GM18505 (cell line): ENCODE data around the gene HTT.

Experiments
- ATAC-seq: cut with Tn5 transposase; IDR thresholded peaks from one replicate; pipeline ENCODE4 v1.9.1; 2021; ENCODE audit not compliant: unreplicated experiment
- POLR2A ChIP-seq: IDR thresholded peaks from 4 replicates; pipeline ENCODE4 v1.6.1; 2011; ENCODE audit warnings: borderline replicate concordance; ENCODE audit not compliant: insufficient read depth, insufficient read length; ENCODE audit errors: extremely low read depth

Gene HTT

GRCh38 chr4:3192188-3192587, 117.7 kb downstream of the HTT start:
- no peak for ATAC-seq
- no peak for TF ChIP-seq POLR2A

- no peak for TF ChIP-seq POLR2A
- no peak for ATAC-seq
These were observed 118.3 kb downstream of the HTT start for GRCh38 chr4:3192827-3193226.

- ATAC-seq: no peak
- TF ChIP-seq POLR2A: no peak
These were observed 119.2 kb downstream of the HTT start for GRCh38 chr4:3193531-3194203.

- ATAC-seq: no peak
- TF ChIP-seq POLR2A: no peak
These were observed 122.3 kb downstream of the HTT start for GRCh38 chr4:3196670-3197359.

GRCh38 chr4:3197366-3198105, 123.1 kb downstream of the HTT start:
- ATAC-seq: no peak
- no peak for TF ChIP-seq POLR2A

GRCh38 chr4:3198906-3199305, 124.4 kb downstream of the HTT start:
- no peak for ATAC-seq
- TF ChIP-seq POLR2A: no peak

- TF ChIP-seq POLR2A: no peak
- no peak for ATAC-seq
These were observed 125.4 kb downstream of the HTT start for GRCh38 chr4:3199653-3200422.

GRCh38 chr4:3200423-3201090, 126.1 kb downstream of the HTT start:
- TF ChIP-seq POLR2A: no peak
- ATAC-seq: no peak

GRCh38 chr4:3201718-3202702, 127.5 kb downstream of the HTT start:
- no peak for TF ChIP-seq POLR2A
- ATAC-seq: no peak

- no peak for ATAC-seq
- no peak for TF ChIP-seq POLR2A
These were observed 128.6 kb downstream of the HTT start for GRCh38 chr4:3202836-3203820.
